Activated CD4-positive, alpha-beta T cell treated with anti-CD3 and anti-CD28 coated beads for 4 hours (primary cell): Measurements from ENCODE around the gene PEX14.
A peak's percentile ranks its signal among the peaks of the same experiment; 100 is the strongest.
"Not testable (repeated sequence)": the region's sequence is repeated elsewhere in the genome, so short reads cannot be mapped to it uniquely, and the experiment has no call there.

Source experiments
- DNase-seq, 2 donors: peaks; one replicate each; pipeline ENCODE4 v3.0.0-alpha.2; 2020

The PEX14 gene

GRCh38 chr1:10495952-10496351, 21.2 kb downstream of the PEX14 start:
- DNase-seq, result peak in 1 of 2 donors; percentile 19

GRCh38 chr1:10497109-10497508, 22.4 kb downstream of the PEX14 start:
- no peak for DNase-seq

GRCh38 chr1:10498231-10498630, 23.5 kb downstream of the PEX14 start:
- no peak for DNase-seq

GRCh38 chr1:10502206-10502605, 27.5 kb downstream of the PEX14 start:
- DNase-seq, result no peak

- DNase-seq, result no peak
Measured at GRCh38 chr1:10504249-10504648, 29.5 kb downstream of the PEX14 start.

GRCh38 chr1:10506046-10506676, 31.4 kb downstream of the PEX14 start:
- not testable (repeated sequence) for DNase-seq

GRCh38 chr1:10506677-10507047, 31.9 kb downstream of the PEX14 start:
- DNase-seq, result no peak

- peak; percentile 53 to 56 for DNase-seq
Measured at GRCh38 chr1:10507111-10507879, 32.5 kb downstream of the PEX14 start.

GRCh38 chr1:10508511-10508951, 33.8 kb downstream of the PEX14 start:
- no peak for DNase-seq

- DNase-seq, result no peak
Measured at GRCh38 chr1:10509809-10510509, 35.2 kb downstream of the PEX14 start.

GRCh38 chr1:10510520-10511493, 36.1 kb downstream of the PEX14 start:
- DNase-seq, result peak; percentile 77

GRCh38 chr1:10511494-10511885, 36.7 kb downstream of the PEX14 start:
- peak in 1 of 2 donors; percentile 5 for DNase-seq

GRCh38 chr1:10513199-10513598, 38.4 kb downstream of the PEX14 start:
- DNase-seq, result no peak

GRCh38 chr1:10514490-10515235, 39.9 kb downstream of the PEX14 start:
- DNase-seq, result peak in 1 of 2 donors; percentile 11

- no peak for DNase-seq
Measured at GRCh38 chr1:10515301-10515975, 40.7 kb downstream of the PEX14 start.

- no peak for DNase-seq
Measured at GRCh38 chr1:10515976-10516750, 41.4 kb downstream of the PEX14 start.

- DNase-seq, result no peak
Measured at GRCh38 chr1:10516925-10517676, 42.4 kb downstream of the PEX14 start.

GRCh38 chr1:10517677-10517982, 42.9 kb downstream of the PEX14 start:
- no peak for DNase-seq

GRCh38 chr1:10519016-10519417, 44.3 kb downstream of the PEX14 start:
- no peak for DNase-seq

GRCh38 chr1:10520497-10520896, 45.7 kb downstream of the PEX14 start:
- DNase-seq, result no peak
